Measurements from ENCODE around the gene ARID1B. TPM values are rescaled to one million over a fixed set of nuclear protein-coding genes. Genes with fewer than 3 reads are reported as not detected.

ARID1B gene
- total and polyA plus RNA-seq, 7 donors = 8.4 to 115 (median 69.6) TPM

- Histone ChIP-seq H3K27me3 (no peaks in the 10 kb centered on the region), H3K9me3 (no peaks in the 10 kb centered on the region), H3K4me3 (no peak overlapping the region), H3K27ac (no peak overlapping the region), H3K36me3 (no peaks in the 10 kb centered on the region), H3K4me1 (peaks cover 0 to 36% (median 21%) of the 10 kb centered on the region in 4 donors)
- intact Hi-C loops (cut with DNase I) = no loop called here
- DNase-seq = no peak
- no peak for TF ChIP-seq POLR2AphosphoS5 (IDR thresholded peaks at IDR 0.05)
- TF ChIP-seq EP300 (IDR thresholded peaks at IDR 0.05) = no peak
- TF ChIP-seq, protein P1, sequence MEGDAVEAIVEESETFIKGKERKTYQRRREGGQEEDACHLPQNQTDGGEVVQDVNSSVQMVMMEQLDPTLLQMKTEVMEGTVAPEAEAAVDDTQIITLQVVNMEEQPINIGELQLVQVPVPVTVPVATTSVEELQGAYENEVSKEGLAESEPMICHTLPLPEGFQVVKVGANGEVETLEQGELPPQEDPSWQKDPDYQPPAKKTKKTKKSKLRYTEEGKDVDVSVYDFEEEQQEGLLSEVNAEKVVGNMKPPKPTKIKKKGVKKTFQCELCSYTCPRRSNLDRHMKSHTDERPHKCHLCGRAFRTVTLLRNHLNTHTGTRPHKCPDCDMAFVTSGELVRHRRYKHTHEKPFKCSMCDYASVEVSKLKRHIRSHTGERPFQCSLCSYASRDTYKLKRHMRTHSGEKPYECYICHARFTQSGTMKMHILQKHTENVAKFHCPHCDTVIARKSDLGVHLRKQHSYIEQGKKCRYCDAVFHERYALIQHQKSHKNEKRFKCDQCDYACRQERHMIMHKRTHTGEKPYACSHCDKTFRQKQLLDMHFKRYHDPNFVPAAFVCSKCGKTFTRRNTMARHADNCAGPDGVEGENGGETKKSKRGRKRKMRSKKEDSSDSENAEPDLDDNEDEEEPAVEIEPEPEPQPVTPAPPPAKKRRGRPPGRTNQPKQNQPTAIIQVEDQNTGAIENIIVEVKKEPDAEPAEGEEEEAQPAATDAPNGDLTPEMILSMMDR (IDR thresholded peaks at IDR 0.05) = no peak
- no peak for TF ChIP-seq POLR2A (IDR thresholded peaks at IDR 0.05)
- WGBS, 2 donors = 89 to 95% methylated on average over 6 of the region's 6 CpGs
These were observed 315.6 kb downstream of the ARID1B start for GRCh38 chr6:157092736-157093135.

DNA sequence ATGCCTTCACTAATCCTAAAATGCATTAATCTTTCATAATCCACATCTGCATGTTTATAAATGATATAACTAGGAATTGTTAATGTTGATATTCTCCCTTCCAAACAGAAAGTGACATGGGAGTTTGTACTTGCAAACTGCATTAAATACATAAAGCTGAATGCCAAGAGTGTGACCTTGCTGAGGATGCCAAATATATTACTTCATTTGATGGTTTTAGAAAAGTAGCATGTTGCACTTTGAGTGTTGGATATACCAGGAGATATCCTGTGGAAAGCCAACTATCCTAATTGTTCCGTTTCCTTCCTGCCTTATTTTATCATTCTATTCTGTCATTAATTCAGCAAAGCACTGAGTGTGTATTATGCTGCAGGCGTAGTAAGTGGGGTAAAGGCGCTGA, 316.4 kb downstream of the ARID1B start:
- intact Hi-C loops (cut with DNase I) = no loop called here
- DNase-seq = no peak
- TF ChIP-seq EP300 (IDR thresholded peaks at IDR 0.05) (no peak), POLR2A (IDR thresholded peaks at IDR 0.05) (no peak), POLR2AphosphoS5 (IDR thresholded peaks at IDR 0.05) (no peak)
- TF ChIP-seq, protein P1 (IDR thresholded peaks at IDR 0.05) = no peak
- Histone ChIP-seq H3K36me3 (no peaks in the 10 kb centered on the region), H3K27me3 (no peaks in the 10 kb centered on the region), H3K4me3 (no peak overlapping the region), H3K9me3 (no peaks in the 10 kb centered on the region), H3K4me1 (peaks cover 0 to 36% (median 21%) of the 10 kb centered on the region in 4 donors), H3K27ac (no peak overlapping the region)
- WGBS, 2 donors = 91 to 96% methylated on average over 3 of the region's 3 CpGs

DNA sequence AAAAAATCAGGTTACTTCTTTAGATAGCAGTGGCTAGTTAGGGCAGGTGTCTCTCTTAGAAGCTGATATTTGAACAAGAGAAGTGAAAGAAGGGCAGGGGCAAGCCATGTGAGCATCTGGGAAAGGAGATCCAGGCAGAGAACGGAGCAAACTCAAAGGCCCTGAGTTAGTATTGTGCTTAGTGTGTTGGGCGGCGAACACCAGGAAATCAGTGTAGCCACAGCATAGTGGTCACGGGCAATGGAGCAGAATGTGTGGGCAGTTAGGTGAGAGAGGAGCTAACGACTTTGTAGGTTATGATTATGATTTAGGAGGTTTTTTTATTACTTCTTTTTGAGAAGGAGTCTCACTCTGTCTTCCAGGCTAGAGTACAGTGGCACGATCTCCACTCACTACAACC, 316.9 kb downstream of the ARID1B start:
- Histone ChIP-seq H3K4me3 (no peak overlapping the region), H3K9me3 (no peaks in the 10 kb centered on the region), H3K36me3 (no peaks in the 10 kb centered on the region), H3K4me1 (peaks cover 0 to 34% (median 19%) of the 10 kb centered on the region in 4 donors), H3K27ac (no peak overlapping the region), H3K27me3 (no peaks in the 10 kb centered on the region)
- WGBS, 2 donors = 78 to 93% methylated on average over 6 of the region's 6 CpGs
- no peak for TF ChIP-seq POLR2A (IDR thresholded peaks at IDR 0.05)
- TF ChIP-seq EP300 (IDR thresholded peaks at IDR 0.05) = no peak
- no peak for TF ChIP-seq POLR2AphosphoS5 (IDR thresholded peaks at IDR 0.05)
- TF ChIP-seq, protein P1 (IDR thresholded peaks at IDR 0.05) = no peak
- intact Hi-C loops (cut with DNase I) = no loop called here
- no peak for DNase-seq

- TF ChIP-seq, protein P1 (IDR thresholded peaks at IDR 0.05) = no peak
- TF ChIP-seq POLR2AphosphoS5 (IDR thresholded peaks at IDR 0.05) = no peak
- no peak for TF ChIP-seq POLR2A (IDR thresholded peaks at IDR 0.05)
- TF ChIP-seq EP300 (IDR thresholded peaks at IDR 0.05) = no peak
- H3K9me3 ChIP-seq = no peaks in the 10 kb centered on the region
- DNase-seq = no peak
- H3K36me3 ChIP-seq = no peaks in the 10 kb centered on the region
- intact Hi-C loops (cut with DNase I) = no loop called here
- no peak overlapping the region for H3K4me3 ChIP-seq
- no peaks in the 10 kb centered on the region for H3K27me3 ChIP-seq
- H3K27ac ChIP-seq = no peak overlapping the region
- peaks cover 0 to 29% (median 9%) of the 10 kb centered on the region in 4 donors for H3K4me1 ChIP-seq
- 95 to 97% methylated on average over 6 of the region's 6 CpGs for WGBS, 2 donors
These were observed 317.9 kb downstream of the ARID1B start for GRCh38 chr6:157095084-157095483.

DNA sequence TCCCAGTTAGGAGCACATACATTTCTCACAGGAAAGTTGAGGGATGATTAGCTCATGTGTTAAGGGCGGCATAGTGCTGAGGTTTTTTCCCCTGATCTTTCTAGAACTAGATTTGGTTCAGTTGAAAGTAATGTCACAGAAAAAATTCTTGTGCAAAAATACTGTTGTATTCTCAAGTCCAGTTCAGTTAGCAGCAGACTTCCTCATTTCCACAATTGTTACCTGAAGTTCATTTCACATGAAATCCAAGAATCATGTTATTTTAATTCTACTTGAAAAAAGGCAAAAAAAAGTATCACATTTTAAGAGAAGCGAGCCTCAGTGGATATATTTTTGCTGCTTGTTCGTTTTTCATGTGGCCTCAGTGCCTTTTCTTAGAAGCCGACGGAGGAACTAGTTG, 318.4 kb downstream of the ARID1B start:
- TF ChIP-seq EP300 (IDR thresholded peaks at IDR 0.05) (no peak), POLR2AphosphoS5 (IDR thresholded peaks at IDR 0.05) (no peak), POLR2A (IDR thresholded peaks at IDR 0.05) (no peak)
- TF ChIP-seq, protein P1 (IDR thresholded peaks at IDR 0.05) = no peak
- H3K4me3 ChIP-seq = no peak overlapping the region
- H3K4me1 ChIP-seq = peaks cover 0 to 24% (median 5%) of the 10 kb centered on the region in 4 donors
- H3K27ac ChIP-seq = no peak overlapping the region
- no peaks in the 10 kb centered on the region for H3K9me3 ChIP-seq
- intact Hi-C loops (cut with DNase I) = no loop called here
- no peaks in the 10 kb centered on the region for H3K27me3 ChIP-seq
- DNase-seq = no peak
- H3K36me3 ChIP-seq = no peaks in the 10 kb centered on the region
- 97% methylated on average over 5 of the region's 5 CpGs for WGBS, 2 donors
